CD14-positive monocyte (primary cell): ENCODE measurements around the gene LGALS9B. TPM values are rescaled to one million over a fixed set of nuclear protein-coding genes. Genes with fewer than 3 reads are reported as not detected.
"Not testable (repeated sequence)": the region's sequence is repeated elsewhere in the genome, so short reads cannot be mapped to it uniquely, and the experiment has no call there.

Experiments
- DNase-seq, 3 donors: peaks; one replicate each; pipeline ENCODE4 v3.0.0-alpha.2; 2011 to 2022
- H2AFZ ChIP-seq: 2 replicates; pipeline ENCODE4 v1.6.0; 2012; ENCODE audit warnings: mild to moderate bottlenecking, low read depth, low read length, inconsistent platforms; ENCODE audit not compliant: insufficient read depth, poor library complexity, severe bottlenecking
- H3K27ac ChIP-seq, 2 donors: 1 replicate in 1 of 2; 2 replicates in 1 of 2; pipeline ENCODE4 v1.5.1; 2012 to 2013; ENCODE audit warnings: low read length in 2 of 2, control low read depth in 1 of 2, inconsistent platforms in 1 of 2, low read depth in 1 of 2, mild to moderate bottlenecking in 1 of 2
- H3K27me3 ChIP-seq, 2 donors: one replicate each; pipeline versions ENCODE4 v1.6.0 to v1.6.1; 2011 to 2013; ENCODE audit warnings: low read length in 2 of 2; ENCODE audit not compliant: control insufficient read depth in 2 of 2, insufficient read depth in 2 of 2
- H3K36me3 ChIP-seq, 2 donors: replicated peaks in 1 of 2; 1 replicate in 1 of 2; 2 replicates in 1 of 2; pipeline versions ENCODE4 v1.5.1 to v1.6.1; 2012 to 2013; ENCODE audit warnings: low read length in 2 of 2, control low read depth in 1 of 2, inconsistent platforms in 1 of 2, mild to moderate bottlenecking in 1 of 2; ENCODE audit not compliant: insufficient read depth in 2 of 2, control insufficient read depth in 1 of 2
- H3K4me1 ChIP-seq, 2 donors: 1 replicate in 1 of 2; 2 replicates in 1 of 2; pipeline versions ENCODE4 v1.5.1 to v1.6.1; 2012 to 2013; ENCODE audit warnings: low read length in 2 of 2, control low read depth in 1 of 2, inconsistent platforms in 1 of 2, mild to moderate bottlenecking in 1 of 2, moderate library complexity in 1 of 2; ENCODE audit not compliant: insufficient read depth in 2 of 2, control insufficient read depth in 1 of 2
- H3K4me2 ChIP-seq: replicated peaks from 2 replicates; pipeline ENCODE3; 2012; ENCODE audit warnings: low read length, moderate library complexity, mild to moderate bottlenecking; ENCODE audit not compliant: poor library complexity, severe bottlenecking; ENCODE audit errors: extremely low read depth
- H3K4me3 ChIP-seq, 3 experiments: fragments of 200-600 bp in 1 of 3; sonication (generic) in 1 of 3; replicated peaks in 1 of 3; 1 replicate in 2 of 3; 2 replicates in 1 of 3; pipeline ENCODE4 v1.5.1; 2011 to 2013; ENCODE audit warnings: low read length in 3 of 3, mild to moderate bottlenecking in 3 of 3, control low read depth in 2 of 3, low read depth in 2 of 3, inconsistent platforms in 1 of 3, moderate library complexity in 1 of 3
- H3K79me2 ChIP-seq: 2 replicates; pipeline ENCODE4 v1.6.0; 2012; ENCODE audit warnings: mild to moderate bottlenecking, control low read depth, inconsistent platforms, low read length, moderate library complexity; ENCODE audit not compliant: insufficient read depth
- H3K9ac ChIP-seq: 2 replicates; pipeline ENCODE4 v1.6.0; 2017; ENCODE audit warnings: low read length, mild to moderate bottlenecking; ENCODE audit not compliant: insufficient read depth, poor library complexity, severe bottlenecking
- H3K9me3 ChIP-seq, 2 donors: replicated peaks in 1 of 2; 1 replicate in 1 of 2; 2 replicates in 1 of 2; pipeline versions ENCODE4 v1.5.1 to v1.6.1; 2012 to 2013; ENCODE audit warnings: low read length in 2 of 2, control low read depth in 1 of 2; ENCODE audit not compliant: control insufficient read depth in 1 of 2, insufficient read depth in 1 of 2
- H4K20me1 ChIP-seq: 2 replicates; pipeline ENCODE4 v1.6.0; 2012; ENCODE audit warnings: mild to moderate bottlenecking, low read length, control low read depth, moderate library complexity; ENCODE audit not compliant: insufficient read depth
- H3K27ac Mint-ChIP-seq, 7 donors: one replicate each; pipeline ENCODE4 v1.8.0; 2020; ENCODE audit warnings: mild to moderate bottlenecking in 7 of 7, mixed read lengths in 7 of 7, moderate library complexity in 6 of 7, inconsistent platforms in 2 of 7
- H3K27me3 Mint-ChIP-seq, 3 donors: one replicate each; pipeline ENCODE4 v1.8.0; 2021 to 2022; ENCODE audit warnings: low read depth in 3 of 3, mild to moderate bottlenecking in 3 of 3, mixed read lengths in 3 of 3, moderate library complexity in 3 of 3, inconsistent platforms in 1 of 3
- H3K36me3 Mint-ChIP-seq, 2 donors: one replicate each; pipeline ENCODE4 v1.8.0; 2020; ENCODE audit warnings: mixed read lengths in 2 of 2, inconsistent platforms in 1 of 2, mild to moderate bottlenecking in 1 of 2
- H3K4me1 Mint-ChIP-seq: one replicate; pipeline ENCODE4 v1.8.0; 2020; ENCODE audit warnings: mild to moderate bottlenecking, mixed read lengths
- H3K4me3 Mint-ChIP-seq, 2 donors: one replicate each; pipeline ENCODE4 v1.8.0; 2020; ENCODE audit warnings: mild to moderate bottlenecking in 2 of 2, mixed read lengths in 2 of 2, moderate library complexity in 1 of 2
- H3K9me3 Mint-ChIP-seq, 7 donors: one replicate each; pipeline ENCODE4 v1.8.0; 2020 to 2022; ENCODE audit warnings: mixed read lengths in 7 of 7, mild to moderate bottlenecking in 6 of 7, moderate library complexity in 6 of 7, inconsistent platforms in 2 of 7
- CTCF ChIP-seq: fragments of 200-600 bp; IDR thresholded peaks from one replicate; pipeline ENCODE4 v1.8.0; 2022; ENCODE audit warnings: antibody characterized with exemption, mild to moderate bottlenecking
- WGBS: methylation state at CpG from one replicate; pipeline ENCODE4 v1.1.5; 2013; ENCODE audit warnings: missing lambda C conversion rate; ENCODE audit not compliant: insufficient coverage; 5-methylcytosine and 5-hydroxymethylcytosine counted together
- intact Hi-C, 2 donors: fragments of 100-400 bp; cut with micrococcal nuclease; formaldehyde crosslinking; loops; one replicate each; pipeline versions ENCODE4 v1.15.0 to v1.15.1; 2023
- polyA plus RNA-seq, 3 donors: library from polyadenylated mRNA; depleted of rRNA in 1 of 3; unstranded in 2 of 3; stranded (reverse) in 1 of 3; fragments of 300-500 nt in 2 of 3; fragments of >200 nt in 1 of 3; fragmentation: Illumina TruSeq in 2 of 3; gene quantifications; 1 replicate in 2 of 3; 2 replicates in 1 of 3; pipeline ENCODE4 v1.2.3, GENCODE V29; 2012 to 2021

Gene LGALS9B
- polyA plus RNA-seq, 3 donors: not detected

- H3K4me1 ChIP-seq, H3K9ac ChIP-seq, H2AFZ ChIP-seq, H3K36me3 ChIP-seq, H3K79me2 ChIP-seq, H3K27me3 Mint-ChIP-seq, H3K9me3 ChIP-seq, H3K27ac Mint-ChIP-seq, H3K27ac ChIP-seq, H3K27me3 ChIP-seq, H3K4me2 ChIP-seq, DNase-seq, H4K20me1 ChIP-seq, H3K4me1 Mint-ChIP-seq, H3K4me3 ChIP-seq, intact Hi-C loops, H3K36me3 Mint-ChIP-seq, H3K4me3 Mint-ChIP-seq, H3K9me3 Mint-ChIP-seq: not testable (repeated sequence)
- TF ChIP-seq CTCF: peak; percentile 32
- WGBS: 100% methylated on average over 1 of the region's 6 CpGs
Measured at GRCh38 chr17:20446895-20447294, 20.4 kb downstream of the LGALS9B start.

- intact Hi-C loops, H2AFZ ChIP-seq, H3K27ac Mint-ChIP-seq, H3K36me3 ChIP-seq, H3K4me1 Mint-ChIP-seq, H4K20me1 ChIP-seq, H3K9ac ChIP-seq, DNase-seq, H3K27ac ChIP-seq, H3K27me3 Mint-ChIP-seq, H3K36me3 Mint-ChIP-seq, H3K9me3 Mint-ChIP-seq, H3K9me3 ChIP-seq, H3K4me2 ChIP-seq, H3K27me3 ChIP-seq, H3K4me3 ChIP-seq, H3K79me2 ChIP-seq, H3K4me3 Mint-ChIP-seq, H3K4me1 ChIP-seq: not testable (repeated sequence)
- WGBS: no CpG with 5 or more reads among the region's 8 CpGs
Measured at GRCh38 chr17:20444581-20445236, 22.6 kb downstream of the LGALS9B start.

- H3K4me3 Mint-ChIP-seq, H3K4me1 ChIP-seq, H3K9ac ChIP-seq, H3K27ac Mint-ChIP-seq, H3K27me3 ChIP-seq, H3K4me1 Mint-ChIP-seq, H4K20me1 ChIP-seq, H3K79me2 ChIP-seq, H2AFZ ChIP-seq, H3K36me3 ChIP-seq, H3K27ac ChIP-seq, H3K4me2 ChIP-seq, H3K36me3 Mint-ChIP-seq, H3K4me3 ChIP-seq, H3K27me3 Mint-ChIP-seq, H3K9me3 Mint-ChIP-seq, DNase-seq, intact Hi-C loops, H3K9me3 ChIP-seq: not testable (repeated sequence)
- WGBS: 88% methylated on average over 5 of the region's 16 CpGs
Measured at GRCh38 chr17:20444173-20444572, 23.2 kb downstream of the LGALS9B start.

GRCh38 chr17:20443632-20444031 is 23.7 kb downstream of the LGALS9B start:
- H3K9me3 Mint-ChIP-seq, H3K27ac Mint-ChIP-seq, H4K20me1 ChIP-seq, DNase-seq, H3K36me3 ChIP-seq, H3K4me3 ChIP-seq, intact Hi-C loops, H3K4me2 ChIP-seq, H3K9ac ChIP-seq, H2AFZ ChIP-seq, H3K27me3 Mint-ChIP-seq, H3K9me3 ChIP-seq, H3K4me1 Mint-ChIP-seq, H3K4me3 Mint-ChIP-seq, H3K4me1 ChIP-seq, H3K79me2 ChIP-seq, H3K27me3 ChIP-seq, H3K36me3 Mint-ChIP-seq, H3K27ac ChIP-seq: not testable (repeated sequence)
- WGBS: no CpG with 5 or more reads among the region's 9 CpGs
